Ishikawa (cell line): ENCODE data around the gene SMIM7.

Experiments used
- CEBPB ChIP-seq: IDR thresholded peaks from 2 replicates; pipeline ENCODE4 v1.6.1; 2012
- CREB1 ChIP-seq: IDR thresholded peaks from 2 replicates; pipeline ENCODE4 v1.6.1; 2012; ENCODE audit warnings: low read depth
- EGR1 ChIP-seq: IDR thresholded peaks from 2 replicates; pipeline ENCODE4 v1.6.1; 2012
- EP300 ChIP-seq: IDR thresholded peaks from 2 replicates; pipeline ENCODE4 v1.6.1; 2012; ENCODE audit warnings: borderline replicate concordance
- FOXM1 ChIP-seq: IDR thresholded peaks from 2 replicates; pipeline ENCODE4 v1.6.1; 2012; ENCODE audit warnings: low read depth, borderline replicate concordance
- MAX ChIP-seq: IDR thresholded peaks from 2 replicates; pipeline ENCODE4 v1.6.1; 2012
- NFIC ChIP-seq: IDR thresholded peaks from 2 replicates; pipeline ENCODE4 v1.6.1; 2012
- RAD21 ChIP-seq: IDR thresholded peaks from 2 replicates; pipeline ENCODE4 v1.6.1; 2012; ENCODE audit warnings: low read depth
- REST ChIP-seq: IDR thresholded peaks from 2 replicates; pipeline ENCODE4 v1.6.1; 2012; ENCODE audit warnings: low read depth, mild to moderate bottlenecking
- TAF1 ChIP-seq: IDR thresholded peaks from 2 replicates; pipeline ENCODE4 v1.6.1; 2012; ENCODE audit warnings: low read depth, mild to moderate bottlenecking
- TCF12 ChIP-seq: IDR thresholded peaks from 2 replicates; pipeline ENCODE4 v1.6.1; 2012; ENCODE audit warnings: low read depth
- TEAD4 ChIP-seq: IDR thresholded peaks from 2 replicates; pipeline ENCODE4 v1.6.1; 2012
- USF1 ChIP-seq: IDR thresholded peaks from 2 replicates; pipeline ENCODE4 v1.6.1; 2012
- YY1 ChIP-seq: IDR thresholded peaks from 2 replicates; pipeline ENCODE4 v1.6.1; 2012; ENCODE audit warnings: low read depth
- ZBTB7A ChIP-seq: IDR thresholded peaks from 2 replicates; pipeline ENCODE4 v1.6.1; 2012; ENCODE audit warnings: low read depth

SMIM7 gene

GRCh38 chr19:16615808-16616207, 44.1 kb downstream of the SMIM7 start:
- TF ChIP-seq EP300 (no peak), CEBPB (no peak), EGR1 (no peak), USF1 (no peak), TAF1 (no peak), TEAD4 (no peak), NFIC (no peak), FOXM1 (no peak), REST (no peak), MAX (no peak), TCF12 (no peak), RAD21 (no peak), ZBTB7A (no peak), YY1 (no peak), CREB1 (no peak)

GRCh38 chr19:16614941-16615340, 45.0 kb downstream of the SMIM7 start:
- TF ChIP-seq MAX = no peak
- TF ChIP-seq TEAD4 = no peak
- TF ChIP-seq REST = no peak
- TF ChIP-seq YY1 = no peak
- TF ChIP-seq CREB1 = no peak
- no peak for TF ChIP-seq NFIC
- no peak for TF ChIP-seq TCF12
- TF ChIP-seq RAD21 = no peak
- TF ChIP-seq EGR1 = no peak
- TF ChIP-seq ZBTB7A = no peak
- no peak for TF ChIP-seq TAF1

- TF ChIP-seq REST (no peak), USF1 (no peak), FOXM1 (no peak), CREB1 (no peak), TCF12 (no peak), YY1 (no peak), EP300 (no peak), TAF1 (no peak), CEBPB (no peak), NFIC (no peak), RAD21 (no peak)
These were observed 46.1 kb downstream of the SMIM7 start for GRCh38 chr19:16613841-16614240.

- no peak for TF ChIP-seq FOXM1
- no peak for TF ChIP-seq CREB1
These were observed 47.3 kb downstream of the SMIM7 start for GRCh38 chr19:16612636-16613035.

- TF ChIP-seq FOXM1 (no peak), EGR1 (no peak)
These were observed 48.8 kb downstream of the SMIM7 start for GRCh38 chr19:16611121-16611520.
